KOPT-K1 (cell line): Measurements from ENCODE around the gene PDE6B.

Source experiments
- H3K27ac ChIP-seq: fragments of 200-600 bp; sonication (generic); 2 replicates; pipeline ENCODE4 v1.5.1; 2016; ENCODE audit warnings: antibody characterized with exemption, mild to moderate bottlenecking, low read depth, low read length; ENCODE audit not compliant: poor library complexity, severe bottlenecking
- H3K36me3 ChIP-seq: fragments of 200-600 bp; sonication (generic); 2 replicates; pipeline ENCODE4 v1.5.1; 2017; ENCODE audit warnings: antibody characterized with exemption, mild to moderate bottlenecking, low read length, moderate library complexity; ENCODE audit not compliant: insufficient read depth
- H3K9me3 ChIP-seq: fragments of 200-600 bp; sonication (generic); 2 replicates; pipeline ENCODE4 v1.5.1; 2017; ENCODE audit warnings: antibody characterized with exemption, low read length, mild to moderate bottlenecking; ENCODE audit not compliant: insufficient read depth, poor library complexity, severe bottlenecking

Gene PDE6B

GRCh38 chr4:612052-612748, 13.2 kb upstream of the PDE6B start:
- Histone ChIP-seq H3K36me3 (no peaks in the 10 kb centered on the region), H3K27ac (no peak overlapping the region), H3K9me3 (peaks cover 32% of the 10 kb centered on the region)

- H3K27ac ChIP-seq = no peak overlapping the region
These were observed 12.6 kb upstream of the PDE6B start for GRCh38 chr4:612749-613125.

DNA sequence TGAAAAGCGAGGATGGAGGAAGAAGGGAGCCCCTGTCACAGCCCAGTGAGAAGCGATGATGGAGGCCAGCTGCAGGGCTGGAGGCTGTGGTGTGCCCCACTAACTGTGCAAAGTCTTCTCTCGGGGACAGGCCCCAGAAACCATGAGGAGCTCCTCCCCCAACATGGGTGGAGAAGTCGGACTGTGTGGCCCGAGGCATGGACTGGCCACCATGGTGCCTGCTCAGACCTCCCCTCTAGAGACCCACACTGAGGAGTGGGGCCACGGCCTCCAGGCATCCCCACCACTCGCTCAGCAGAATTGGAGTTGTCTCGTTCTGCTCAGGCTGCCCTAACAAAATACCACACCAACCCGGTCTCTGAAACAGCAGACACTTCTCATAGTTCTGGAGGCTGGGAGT, 12.2 kb upstream of the PDE6B start:
- Histone ChIP-seq H3K36me3 (no peaks in the 10 kb centered on the region), H3K27ac (no peak overlapping the region), H3K9me3 (peaks cover 41% of the 10 kb centered on the region)

More at GRCh38 chr4:612749-613125, 12.6 kb upstream of the PDE6B start:
- Histone ChIP-seq H3K36me3 (no peaks in the 10 kb centered on the region), H3K9me3 (peaks cover 37% of the 10 kb centered on the region)

GRCh38 chr4:616091-616490, 9.3 kb upstream of the PDE6B start:
- H3K9me3 ChIP-seq = peaks cover 25% of the 10 kb centered on the region
- no peaks in the 10 kb centered on the region for H3K36me3 ChIP-seq
- H3K27ac ChIP-seq = no peak overlapping the region

DNA sequence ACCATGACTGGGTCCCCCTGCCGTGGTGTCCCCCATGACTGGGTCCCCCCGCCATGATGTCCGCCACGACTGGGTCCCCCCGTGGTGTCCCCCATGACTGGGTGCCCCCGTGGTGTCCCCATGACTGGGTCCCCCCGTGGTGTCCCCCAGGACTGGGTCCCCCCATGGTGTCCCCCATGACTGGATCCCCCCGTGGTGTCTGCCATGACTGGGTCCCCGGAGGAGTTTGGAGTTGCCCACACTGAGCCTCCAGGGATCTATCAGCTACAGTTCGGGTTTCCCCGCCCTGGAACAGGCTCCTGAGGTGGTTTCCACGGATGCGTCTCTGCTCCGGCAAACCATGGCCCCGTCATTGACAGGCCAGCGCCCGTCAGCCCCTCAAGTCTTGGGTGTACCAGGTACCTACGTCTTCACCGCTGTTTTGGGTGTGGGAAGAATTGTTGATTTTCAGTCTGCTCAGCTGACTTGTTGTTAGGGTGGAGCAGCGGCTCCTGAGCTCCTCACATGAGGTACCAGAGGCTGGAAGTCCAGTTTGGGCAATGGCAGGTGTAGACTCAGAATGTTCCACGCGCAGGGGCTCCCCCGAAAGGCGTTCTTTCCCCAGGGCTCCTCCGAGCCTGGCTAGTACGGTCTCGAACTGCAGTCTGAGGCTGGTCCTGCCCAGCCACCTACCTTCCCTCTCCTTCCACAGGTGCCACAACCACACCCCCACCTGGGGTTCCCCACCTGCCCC, 8.3 kb upstream of the PDE6B start:
- no peaks in the 10 kb centered on the region for H3K36me3 ChIP-seq
- no peak overlapping the region for H3K27ac ChIP-seq
- H3K9me3 ChIP-seq = peaks cover 26% of the 10 kb centered on the region

DNA sequence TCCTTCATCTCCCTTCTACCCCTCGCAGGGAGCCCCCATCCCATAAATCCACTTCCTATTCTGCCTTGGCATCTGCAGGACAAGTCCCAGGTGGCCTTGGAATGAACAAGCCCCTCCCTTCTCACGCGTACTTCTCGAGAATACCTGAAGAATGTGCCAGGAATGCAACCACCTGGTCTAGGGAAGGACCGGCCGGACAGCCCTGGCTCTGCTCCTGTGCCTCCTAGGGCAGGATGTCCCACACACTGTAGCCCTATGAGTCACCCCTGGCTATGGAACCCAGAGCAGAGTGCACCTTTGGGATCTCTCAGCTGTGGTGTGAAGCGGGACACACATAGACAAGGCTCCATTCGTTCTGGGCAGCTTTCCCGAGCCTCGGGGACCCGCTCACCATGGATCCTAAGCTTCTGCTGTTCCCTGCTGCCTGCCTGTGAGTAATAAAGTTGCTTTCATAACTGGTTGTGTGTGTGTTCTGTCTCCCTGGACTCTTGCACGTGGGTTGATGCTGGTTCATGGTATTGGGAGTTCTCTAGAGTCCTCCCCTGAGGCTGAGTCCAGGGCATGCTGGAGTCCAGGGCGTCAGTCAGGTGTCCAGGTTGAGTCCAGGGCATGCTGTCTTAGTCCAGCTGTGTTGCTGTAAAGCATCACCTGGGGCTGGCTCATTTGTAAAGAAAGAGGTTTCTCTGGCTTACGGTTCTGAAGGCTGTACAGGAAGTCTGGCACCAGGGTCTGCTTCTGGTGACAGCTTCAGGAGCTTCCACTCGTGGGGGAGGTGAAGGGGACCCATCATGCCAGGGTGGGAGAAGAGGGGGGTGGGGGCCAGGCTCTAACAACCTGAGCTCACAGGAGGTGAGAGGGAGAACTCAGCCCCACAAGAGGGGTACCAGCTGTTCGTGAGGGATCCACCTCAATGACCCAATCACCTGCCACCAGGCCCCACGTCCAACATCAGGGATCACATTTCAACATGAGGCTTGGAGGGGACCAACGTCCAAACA, 7.4 kb upstream of the PDE6B start:
- no peaks in the 10 kb centered on the region for H3K36me3 ChIP-seq
- peaks cover 35% of the 10 kb centered on the region for H3K9me3 ChIP-seq
- no peak overlapping the region for H3K27ac ChIP-seq

DNA sequence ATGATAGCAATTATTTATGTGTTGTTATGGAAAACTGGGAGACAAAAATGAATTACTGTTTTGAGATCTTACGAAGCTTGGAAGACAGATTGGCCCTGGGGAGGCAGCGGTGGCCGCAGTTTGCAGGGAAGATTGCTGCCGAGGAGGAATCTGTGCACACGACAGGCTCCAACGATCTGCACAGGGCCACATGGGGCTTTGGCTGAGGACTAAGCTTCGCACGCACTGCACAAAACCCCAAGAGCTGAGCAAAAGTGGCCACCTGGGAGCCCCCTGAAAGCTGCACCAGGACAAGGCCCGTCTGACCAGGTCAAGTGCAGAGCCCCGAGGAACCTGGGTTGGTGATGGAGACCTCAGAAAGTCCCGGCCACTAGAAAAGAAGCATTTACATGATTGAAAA, 5.2 kb upstream of the PDE6B start:
- Histone ChIP-seq H3K9me3 (peaks cover 33% of the 10 kb centered on the region), H3K36me3 (no peaks in the 10 kb centered on the region), H3K27ac (no peak overlapping the region)

DNA sequence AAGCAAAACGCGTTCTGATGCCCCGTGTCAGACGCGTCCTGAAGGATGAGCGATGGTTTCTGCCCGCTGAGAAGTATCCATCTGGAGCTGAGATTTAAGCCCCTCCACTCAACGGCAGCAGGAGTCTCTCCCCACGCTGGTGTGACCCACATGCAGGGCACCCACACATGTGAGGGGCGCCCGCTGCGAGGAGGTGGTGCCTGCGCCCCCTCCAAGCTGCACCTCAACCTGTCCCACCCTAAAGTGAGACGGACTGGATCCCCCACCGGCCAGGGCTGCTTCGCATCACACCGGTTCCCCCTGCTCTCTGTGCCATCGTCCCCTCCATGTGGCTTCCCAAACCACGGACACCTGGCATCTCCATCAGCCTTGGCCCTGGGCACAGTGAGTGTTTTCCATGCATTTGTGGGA, 4.5 kb upstream of the PDE6B start:
- H3K9me3 ChIP-seq = peaks cover 30% of the 10 kb centered on the region
- H3K27ac ChIP-seq = no peak overlapping the region
- no peaks in the 10 kb centered on the region for H3K36me3 ChIP-seq

DNA sequence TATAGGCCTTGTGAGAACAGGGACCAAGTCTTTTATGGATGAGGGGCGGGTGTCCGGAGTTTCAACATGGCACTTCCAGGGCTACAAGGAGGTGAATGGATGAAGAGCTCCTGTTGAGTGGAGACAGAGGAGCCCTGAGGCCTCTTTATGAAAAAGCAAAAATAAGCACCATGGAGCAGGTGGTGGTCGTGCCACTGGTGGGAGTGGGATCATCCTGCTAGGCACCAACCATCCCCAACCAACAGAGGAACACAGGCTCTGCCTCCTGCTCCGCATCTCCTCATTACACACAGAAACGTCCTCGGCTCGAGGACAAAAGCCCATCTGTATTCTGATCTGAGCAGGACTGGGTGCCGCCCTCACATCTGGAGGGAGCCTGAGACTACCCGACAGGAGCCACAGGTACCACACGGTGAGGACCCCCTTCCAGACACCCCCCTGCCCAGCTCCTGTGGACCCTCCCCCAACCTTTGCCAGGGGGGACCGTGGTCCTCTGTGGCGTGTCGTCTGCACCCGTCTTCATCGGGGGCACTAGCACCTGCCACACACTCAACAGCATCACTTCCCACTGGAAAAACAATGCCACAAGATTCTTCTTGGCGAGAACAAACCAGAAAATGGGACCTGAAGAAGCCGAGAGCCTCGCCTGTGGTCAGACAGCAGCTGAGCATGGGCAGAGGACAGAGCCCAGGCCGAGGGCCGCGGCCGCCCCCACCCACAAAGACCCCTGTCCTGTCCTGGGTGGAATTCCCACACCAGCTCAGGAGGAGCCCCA, 3.9 kb upstream of the PDE6B start:
- H3K36me3 ChIP-seq = no peaks in the 10 kb centered on the region

GRCh38 chr4:622071-622995, 3.0 kb upstream of the PDE6B start:
- Histone ChIP-seq H3K36me3 (no peaks in the 10 kb centered on the region), H3K9me3 (peaks cover 29% of the 10 kb centered on the region), H3K27ac (no peak overlapping the region)

More for the DNA sequence above, 3.9 kb upstream of the PDE6B start:
- Histone ChIP-seq H3K9me3 (peaks cover 36% of the 10 kb centered on the region), H3K27ac (no peak overlapping the region)

DNA sequence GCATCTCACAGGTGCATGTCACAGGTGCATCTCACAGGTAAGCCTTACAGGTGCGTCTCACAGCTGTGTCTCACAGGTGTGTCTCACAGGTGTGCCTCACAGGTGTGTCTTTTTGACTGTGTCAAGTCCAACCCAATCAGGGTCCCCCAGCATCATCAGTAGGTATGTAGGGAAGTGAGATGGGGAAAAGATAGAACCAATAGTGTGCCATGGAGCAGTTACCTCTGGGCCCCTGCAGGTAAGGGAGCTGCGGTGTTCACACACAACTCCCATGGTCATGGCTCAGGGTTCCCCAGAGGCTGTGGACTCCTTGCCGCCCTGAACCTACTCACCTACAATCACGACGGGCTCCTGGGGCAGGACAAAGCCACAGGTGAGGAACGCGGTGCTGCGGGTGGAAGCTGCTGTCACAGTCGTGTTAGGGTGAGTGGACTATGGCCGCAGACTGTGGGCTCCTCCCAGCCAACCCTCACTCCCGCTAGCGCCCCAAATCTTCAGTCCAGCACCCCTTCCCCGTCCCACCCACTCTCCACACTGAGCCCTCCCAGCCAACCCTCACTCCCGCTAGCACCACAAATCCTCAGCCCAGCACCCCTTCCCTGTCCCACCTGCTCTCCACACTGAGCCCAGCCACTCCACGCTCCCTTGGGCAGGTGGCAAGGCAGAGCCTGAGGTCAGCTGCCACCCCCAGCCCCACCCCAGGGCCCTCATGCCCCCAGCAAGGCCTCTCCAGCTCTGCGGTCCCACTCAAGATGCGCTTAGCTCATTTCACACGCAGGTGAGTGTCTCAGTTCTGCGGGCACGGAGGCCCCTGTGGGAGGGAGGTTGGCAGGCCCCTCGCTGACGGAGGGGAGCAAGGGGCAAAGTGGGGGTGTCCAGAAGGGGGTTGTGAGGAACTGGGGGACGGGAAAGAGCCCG, 2.1 kb upstream of the PDE6B start:
- Histone ChIP-seq H3K9me3 (peaks cover 21% of the 10 kb centered on the region), H3K36me3 (no peaks in the 10 kb centered on the region), H3K27ac (no peak overlapping the region)

- Histone ChIP-seq H3K36me3 (no peaks in the 10 kb centered on the region), H3K9me3 (peaks cover 28% of the 10 kb centered on the region), H3K27ac (no peak overlapping the region)
These were observed 1.3 kb upstream of the PDE6B start for GRCh38 chr4:623914-624566.
